ENCODE results near the gene HGD.

Gene HGD

GRCh38 chr3:120587332-120587975 is 94.6 kb downstream of the HGD start:
- no peak for DNase-seq

Data from fibroblast of skin of abdomen (primary cell).